T-helper 2 cell treated with Interferon-gamma antibody and Interleukin-4, amounts not matched to agents 100 ng/mL and 5 ng/mL, for 36 hours (primary cell): Measurements from ENCODE around the gene OCRL. TPM values are rescaled to one million over a fixed set of nuclear protein-coding genes. Genes with fewer than 3 reads are reported as not detected.
"Not testable (repeated sequence)": the region's sequence is repeated elsewhere in the genome, so short reads cannot be mapped to it uniquely, and the experiment has no call there.

Source experiments
- intact Hi-C: fragments of 100-400 bp; cut with micrococcal nuclease; formaldehyde crosslinking; loops from one replicate; pipeline ENCODE4 v1.15.1; 2023
- total RNA-seq: library from RNA; stranded (reverse); gene quantifications from 2 replicates; pipeline ENCODE4 v1.2.3, GENCODE V29; 2022

Gene OCRL
- total RNA-seq, 1 donor from 2014 or later: 3.2 TPM

GRCh38 chrX:129534816-129535578 is 5.1 kb upstream of the OCRL start:
- intact Hi-C loops: no loop called here

DNA sequence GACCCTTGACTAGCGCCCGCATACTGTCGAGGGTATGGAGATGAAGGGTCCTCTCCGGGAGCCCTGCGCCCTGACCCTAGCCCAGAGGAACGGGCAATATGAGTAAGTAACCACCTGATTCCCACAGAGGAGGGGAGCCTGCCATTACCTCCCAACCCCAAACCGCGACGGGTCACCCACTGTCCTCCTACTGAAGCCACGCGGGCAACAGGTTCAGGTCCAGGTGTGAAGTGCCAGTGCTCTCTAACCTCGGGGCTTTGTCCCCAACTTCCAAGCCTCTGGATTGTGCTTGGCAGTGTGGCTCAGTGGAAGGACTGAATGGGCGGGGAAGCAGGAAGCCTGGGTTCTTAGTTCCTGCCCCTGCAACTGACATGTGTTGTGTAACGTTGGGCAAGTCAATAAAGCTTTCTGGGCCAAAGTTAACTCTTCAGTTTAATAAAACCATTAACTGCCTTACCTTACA is 694 bp downstream of the OCRL start:
- intact Hi-C loops: no loop called here

DNA sequence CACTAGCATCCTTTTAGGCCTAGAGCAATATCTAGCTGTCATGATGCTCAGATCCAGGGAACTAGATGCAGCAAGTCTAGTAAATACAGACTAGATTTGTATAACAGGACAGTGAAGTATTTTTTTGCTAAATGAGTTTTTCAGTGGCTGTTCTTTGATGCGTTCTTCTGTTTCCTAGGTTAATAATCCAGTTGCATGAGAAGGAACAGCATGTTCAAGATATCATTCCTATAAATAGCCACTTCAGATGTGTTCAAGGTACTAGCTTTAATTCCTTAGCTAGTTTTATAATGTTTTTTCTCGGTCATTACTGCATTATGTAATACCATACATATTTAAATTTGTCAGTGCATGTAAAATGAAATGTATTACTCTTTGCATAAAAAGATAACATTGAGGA is 4.7 kb downstream of the OCRL start:
- intact Hi-C loops: no loop called here

GRCh38 chrX:129545408-129545807 is 5.3 kb downstream of the OCRL start:
- intact Hi-C loops: no loop called here

- intact Hi-C loops: no loop called here
These were observed 9.1 kb downstream of the OCRL start for GRCh38 chrX:129549124-129549523.

DNA sequence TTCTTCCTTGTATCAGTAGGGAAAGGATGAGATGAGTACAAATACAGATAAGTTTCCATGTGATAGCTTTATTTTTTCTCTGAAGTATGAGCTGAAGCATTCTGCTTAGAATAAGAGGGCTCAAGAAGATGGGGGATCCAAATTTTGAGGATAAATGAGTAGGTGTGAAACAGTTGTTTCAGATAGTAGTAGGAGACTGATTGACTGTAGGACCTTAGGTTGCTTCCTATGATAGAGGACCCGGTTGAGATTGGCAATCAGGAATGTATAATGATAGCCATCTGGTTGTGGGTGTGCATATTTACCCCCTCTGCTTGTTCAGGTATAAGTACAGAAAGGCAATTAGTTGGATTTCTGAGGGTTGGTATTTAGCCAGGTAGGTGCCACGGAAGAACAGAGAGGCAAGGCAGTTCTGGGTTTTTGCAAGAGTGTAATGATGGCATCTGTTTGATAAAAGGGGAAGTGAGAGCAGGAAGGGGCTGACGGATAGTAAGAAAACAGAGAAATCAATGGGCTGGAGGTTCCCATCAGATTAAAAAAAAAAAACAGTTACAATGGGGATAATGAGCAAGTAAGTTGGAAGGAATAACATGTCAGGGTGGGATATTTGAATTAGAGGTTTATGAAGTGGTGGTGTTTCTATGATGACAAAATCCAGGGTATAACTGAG is 13.7 kb downstream of the OCRL start:
- intact Hi-C loops: no loop called here

GRCh38 chrX:129554816-129555215 is 14.8 kb downstream of the OCRL start:
- intact Hi-C loops: not testable (repeated sequence)

GRCh38 chrX:129556806-129557315 is 16.8 kb downstream of the OCRL start:
- intact Hi-C loops: no loop called here

GRCh38 chrX:129557844-129558480 is 17.9 kb downstream of the OCRL start:
- intact Hi-C loops: no loop called here

DNA sequence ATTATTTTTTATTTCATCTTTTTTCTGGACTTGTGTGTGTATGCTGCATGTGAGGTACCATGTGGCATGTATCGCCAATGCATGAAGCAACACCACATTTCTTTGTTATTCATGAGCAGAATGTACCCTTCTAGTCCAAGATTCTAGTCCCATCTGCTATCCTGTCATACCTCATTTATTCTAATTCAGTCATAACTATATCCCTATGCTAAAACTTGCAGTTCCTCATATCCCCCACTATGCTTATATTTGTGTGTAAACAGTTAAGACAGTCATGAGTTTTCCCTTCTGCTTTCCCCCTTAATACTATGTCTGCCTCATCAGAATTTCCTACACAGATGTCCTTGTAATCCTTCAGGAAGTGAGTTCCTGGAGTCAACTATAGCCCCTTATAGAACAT is 19.7 kb downstream of the OCRL start:
- intact Hi-C loops: no loop called here

GRCh38 chrX:129561453-129561852 is 21.4 kb downstream of the OCRL start:
- intact Hi-C loops: no loop called here

DNA sequence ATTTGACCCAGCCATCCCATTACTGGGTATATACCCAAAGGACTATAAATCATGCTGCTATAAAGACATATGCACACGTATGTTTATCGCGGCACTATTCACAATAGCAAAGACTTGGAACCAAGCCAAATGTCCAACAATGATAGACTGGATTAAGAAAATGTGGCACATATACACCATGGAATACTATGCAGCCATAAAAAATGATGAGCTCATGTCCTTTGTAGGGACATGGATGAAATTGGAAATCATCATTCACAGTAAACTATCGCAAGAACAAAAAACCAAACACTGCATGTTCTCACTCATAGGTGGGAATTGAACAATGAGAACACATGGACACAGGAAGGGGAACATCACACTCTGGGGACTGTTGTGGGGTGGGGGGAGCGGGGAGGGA is 24.3 kb downstream of the OCRL start:
- intact Hi-C loops: not testable (repeated sequence)

GRCh38 chrX:129565046-129565650 is 25.1 kb downstream of the OCRL start:
- intact Hi-C loops: no loop called here

DNA sequence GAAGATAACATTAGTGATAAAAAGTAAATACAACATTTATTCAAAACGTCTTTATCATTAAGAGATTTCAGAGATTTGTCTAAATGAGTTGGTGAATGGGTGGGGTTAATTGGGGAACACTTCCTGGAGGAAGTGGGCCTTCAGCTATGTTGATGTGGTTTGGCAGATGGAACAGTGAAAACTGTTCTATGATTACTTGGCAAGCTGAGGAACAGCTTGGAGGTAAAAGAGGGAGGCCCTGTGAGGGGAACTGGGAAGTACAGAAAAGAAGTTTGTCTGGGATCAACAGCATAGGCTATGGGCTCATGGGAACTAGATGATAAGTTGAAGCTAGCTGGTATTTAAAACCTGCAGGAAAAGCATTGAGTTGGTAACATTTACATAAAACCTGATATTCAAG is 26.0 kb downstream of the OCRL start:
- intact Hi-C loops: no loop called here

GRCh38 chrX:129568349-129568748 is 28.3 kb downstream of the OCRL start:
- intact Hi-C loops: no loop called here

- intact Hi-C loops: no loop called here
These were observed 32.4 kb downstream of the OCRL start for GRCh38 chrX:129572422-129572821.

DNA sequence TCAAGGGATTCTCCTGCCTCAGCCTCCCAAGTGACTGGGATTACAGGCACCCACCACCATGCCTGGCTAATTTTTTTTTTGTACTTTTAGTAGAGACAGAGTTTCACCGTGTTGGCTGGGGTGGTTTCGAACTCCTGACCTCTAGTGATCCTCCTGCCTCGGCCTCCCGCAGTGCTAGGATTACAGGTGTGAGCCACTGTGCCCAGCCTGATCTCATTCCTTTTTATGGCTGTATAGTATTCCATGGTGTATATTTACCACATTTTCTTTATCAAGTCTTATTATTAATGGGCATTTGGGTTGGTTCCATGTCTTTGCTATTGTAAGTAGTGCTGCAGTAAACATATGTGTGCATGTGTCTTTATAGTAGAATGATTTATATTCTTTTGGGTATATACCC is 33.6 kb downstream of the OCRL start:
- intact Hi-C loops: not testable (repeated sequence)

GRCh38 chrX:129574214-129574613 is 34.2 kb downstream of the OCRL start:
- intact Hi-C loops: no loop called here

- intact Hi-C loops: no loop called here
These were observed 36.5 kb downstream of the OCRL start for GRCh38 chrX:129576539-129576938.

DNA sequence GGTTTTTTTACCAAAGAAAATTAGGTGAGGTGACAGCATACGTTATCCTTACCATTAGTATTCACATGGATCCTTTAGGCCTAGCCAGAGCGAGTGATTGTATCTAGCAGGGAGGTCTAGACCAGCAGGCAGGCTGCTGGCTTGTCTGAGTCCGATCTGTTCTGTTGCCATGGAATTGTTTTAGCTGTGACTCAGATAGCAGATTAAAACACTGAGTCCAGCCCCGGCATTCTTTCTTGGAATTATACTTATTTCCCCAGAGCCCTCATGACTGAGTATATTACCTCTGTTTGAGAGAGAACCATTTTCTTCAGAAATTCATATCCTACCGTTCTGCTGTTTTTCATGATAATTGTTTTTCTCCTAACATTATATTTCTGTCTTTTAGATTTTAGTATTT is 37.4 kb downstream of the OCRL start:
- intact Hi-C loops: no loop called here

DNA sequence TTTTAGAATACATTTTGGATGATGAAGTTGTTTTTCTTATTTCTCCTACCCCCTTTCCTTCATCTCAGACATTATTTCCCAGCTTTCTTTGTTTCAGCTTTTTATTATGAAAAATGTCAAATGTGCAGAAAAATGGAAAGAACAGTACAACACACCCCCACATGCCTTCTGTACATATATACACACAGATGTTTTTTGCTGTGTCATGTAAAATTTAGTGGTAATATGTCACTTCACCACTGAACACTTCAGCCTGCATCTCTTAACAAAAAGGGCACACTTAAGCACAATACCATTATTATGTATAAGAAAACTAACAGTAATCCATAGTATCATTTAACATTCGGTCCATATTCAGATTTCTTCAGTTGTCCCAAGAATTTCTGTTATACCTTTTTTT is 37.8 kb downstream of the OCRL start:
- intact Hi-C loops: no loop called here

DNA sequence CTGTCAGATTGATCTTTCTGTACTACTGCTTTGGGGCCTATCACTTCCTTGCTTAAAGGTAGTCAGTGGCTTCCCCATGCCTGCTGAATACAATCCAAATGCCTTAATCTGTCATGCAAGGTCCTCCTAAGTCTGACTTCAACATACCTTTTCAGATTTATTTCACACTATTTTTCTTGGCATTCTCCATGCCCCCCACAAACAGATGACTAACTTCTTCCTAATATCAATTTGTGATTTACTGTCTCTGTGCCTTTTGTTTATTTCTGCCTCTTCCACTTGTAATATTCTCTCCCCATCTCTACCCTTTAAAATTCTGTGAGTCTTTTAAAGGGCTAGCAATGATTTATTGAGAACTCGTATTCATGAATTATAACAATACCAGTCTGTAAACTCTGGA is 41.8 kb downstream of the OCRL start:
- intact Hi-C loops: no loop called here
